Measurements from ENCODE around the gene FBN2.

The FBN2 gene

GRCh38 chr5:128498844-128499455 is 39.1 kb downstream of the FBN2 start:
- no peak overlapping the region for H3K4me3 ChIP-seq (ENCODE audit: low read depth, low read length)
- TF ChIP-seq CTCF (IDR thresholded peaks at IDR 0.05; ENCODE audit: low read depth, low read length, missing control alignments), result peak; percentile 28
- DNase-seq (ENCODE audit: low read depth), result no peak

GRCh38 chr5:128494516-128494915 is 43.5 kb downstream of the FBN2 start:
- no peak for DNase-seq (ENCODE audit: low read depth)
- peak; percentile 37 for TF ChIP-seq CTCF (IDR thresholded peaks at IDR 0.05; ENCODE audit: low read depth, low read length, missing control alignments)
- no peak overlapping the region for H3K4me3 ChIP-seq (ENCODE audit: low read depth, low read length)

GRCh38 chr5:128493657-128494329 is 44.3 kb downstream of the FBN2 start:
- TF ChIP-seq CTCF (IDR thresholded peaks at IDR 0.05; ENCODE audit: low read depth, low read length, missing control alignments), result no peak
- H3K4me3 ChIP-seq (ENCODE audit: low read depth, low read length), result no peak overlapping the region
- DNase-seq (ENCODE audit: low read depth), result no peak

- no peak for TF ChIP-seq CTCF (IDR thresholded peaks at IDR 0.05; ENCODE audit: low read depth, low read length, missing control alignments)
- no peak overlapping the region for H3K4me3 ChIP-seq (ENCODE audit: low read depth, low read length)
- no peak for DNase-seq (ENCODE audit: low read depth)
Observed at GRCh38 chr5:128491291-128491690, 46.8 kb downstream of the FBN2 start.

GRCh38 chr5:128490761-128491160 is 47.3 kb downstream of the FBN2 start:
- no peak for TF ChIP-seq CTCF (IDR thresholded peaks at IDR 0.05; ENCODE audit: low read depth, low read length, missing control alignments)
- no peak for DNase-seq (ENCODE audit: low read depth)

GRCh38 chr5:128487041-128487440 is 51.0 kb downstream of the FBN2 start:
- no peak for DNase-seq (ENCODE audit: low read depth)
- H3K4me3 ChIP-seq (ENCODE audit: low read depth, low read length), result no peak overlapping the region
- TF ChIP-seq CTCF (IDR thresholded peaks at IDR 0.05; ENCODE audit: low read depth, low read length, missing control alignments), result no peak

More at GRCh38 chr5:128490761-128491160, 47.3 kb downstream of the FBN2 start:
- H3K4me3 ChIP-seq (ENCODE audit: low read depth, low read length), result no peak overlapping the region

- no peak for DNase-seq (ENCODE audit: low read depth)
- no peak overlapping the region for H3K4me3 ChIP-seq (ENCODE audit: low read depth, low read length)
- no peak for TF ChIP-seq CTCF (IDR thresholded peaks at IDR 0.05; ENCODE audit: low read depth, low read length, missing control alignments)
Observed at GRCh38 chr5:128483738-128484137, 54.3 kb downstream of the FBN2 start.

All from GM12864 (cell line).